GM19324 (cell line): ENCODE measurements around the gene ZBTB39.
"Not testable (repeated sequence)": the region's sequence is repeated elsewhere in the genome, so short reads cannot be mapped to it uniquely, and the experiment has no call there.

Experiments
- ATAC-seq: cut with Tn5 transposase; IDR thresholded peaks from one replicate; pipeline ENCODE4 v1.9.1; 2021; ENCODE audit warnings: mild to moderate bottlenecking, moderate library complexity; ENCODE audit not compliant: unreplicated experiment, low FRiP score

Gene ZBTB39

GRCh38 chr12:57005980-57006808 lies at the start of gene ZBTB39:
Gene ZBTB39 (minus strand): TSS chr12:57006546. CDS start chr12:57004917, 1,629 bp downstream.
- peak; percentile 84 for ATAC-seq

- ATAC-seq: no peak
Observed at GRCh38 chr12:57055824-57056223, 49.5 kb upstream of the ZBTB39 start.

- ATAC-seq: not testable (repeated sequence)
Observed at GRCh38 chr12:57053901-57054300, 47.6 kb upstream of the ZBTB39 start.

- ATAC-seq: not testable (repeated sequence)
Observed at GRCh38 chr12:57053146-57053545, 46.8 kb upstream of the ZBTB39 start.

- no peak for ATAC-seq
Observed at GRCh38 chr12:57051011-57051410, 44.7 kb upstream of the ZBTB39 start.

- ATAC-seq: no peak
Observed at GRCh38 chr12:57049890-57050289, 43.5 kb upstream of the ZBTB39 start, which contains the start of gene MYO1A. Gene MYO1A (minus strand): TSS chr12:57050129. CDS start chr12:57048323, 1,806 bp downstream.

- no peak for ATAC-seq
Observed at GRCh38 chr12:57049119-57049446, 42.7 kb upstream of the ZBTB39 start.

- no peak for ATAC-seq
Observed at GRCh38 chr12:57048423-57049118, 42.2 kb upstream of the ZBTB39 start.

GRCh38 chr12:57047981-57048380 lies 41.6 kb upstream of the ZBTB39 start:
- ATAC-seq: no peak

- no peak for ATAC-seq
Observed at GRCh38 chr12:57046947-57047890, 40.9 kb upstream of the ZBTB39 start.

GRCh38 chr12:57046086-57046791 lies 39.9 kb upstream of the ZBTB39 start:
- no peak for ATAC-seq

GRCh38 chr12:57044889-57045288 lies 38.5 kb upstream of the ZBTB39 start:
- no peak for ATAC-seq

GRCh38 chr12:57044468-57044867 lies 38.1 kb upstream of the ZBTB39 start:
- ATAC-seq: no peak

- no peak for ATAC-seq
Observed at GRCh38 chr12:57042695-57043094, 36.3 kb upstream of the ZBTB39 start.

GRCh38 chr12:57040750-57041149 lies 34.4 kb upstream of the ZBTB39 start:
- ATAC-seq: no peak

GRCh38 chr12:57040211-57040610 lies 33.9 kb upstream of the ZBTB39 start:
- no peak for ATAC-seq

- no peak for ATAC-seq
Observed at GRCh38 chr12:57039016-57039798, 32.9 kb upstream of the ZBTB39 start.

- ATAC-seq: no peak
Observed at GRCh38 chr12:57037264-57037663, 30.9 kb upstream of the ZBTB39 start.

GRCh38 chr12:57033431-57033830 lies 27.1 kb upstream of the ZBTB39 start:
- ATAC-seq: no peak
